Karpas-422 (cell line): ENCODE results near the gene PRKCB. TPM values are rescaled to one million over a fixed set of nuclear protein-coding genes. Genes with fewer than 3 reads are reported as not detected.
"Not testable (repeated sequence)": the region's sequence is repeated elsewhere in the genome, so short reads cannot be mapped to it uniquely, and the experiment has no call there.

Experiments
- DNase-seq: peaks from one replicate; pipeline ENCODE4 v3.0.0-alpha.2; 2015
- H2AFZ ChIP-seq: fragments of 200-600 bp; sonication (generic); 2 replicates; pipeline ENCODE4 v1.6.1; 2014; ENCODE audit warnings: antibody characterized with exemption, low read length, mixed read lengths
- H3K27ac ChIP-seq: fragments of 200-600 bp; sonication (generic); 2 replicates; pipeline ENCODE4 v1.5.1; 2014; ENCODE audit warnings: mild to moderate bottlenecking, low read length, moderate library complexity
- H3K27me3 ChIP-seq: fragments of 200-600 bp; sonication (generic); 2 replicates; pipeline ENCODE4 v1.6.1; 2014; ENCODE audit warnings: low read length, mixed read lengths
- H3K36me3 ChIP-seq: fragments of 200-600 bp; sonication (generic); 2 replicates; pipeline ENCODE4 v1.6.1; 2014; ENCODE audit warnings: low read length, mixed read lengths; ENCODE audit not compliant: insufficient read depth
- H3K4me1 ChIP-seq: fragments of 200-600 bp; sonication (generic); 2 replicates; pipeline ENCODE4 v1.6.1; 2014; ENCODE audit warnings: mild to moderate bottlenecking, low read length, mixed read lengths
- H3K4me2 ChIP-seq: fragments of 200-600 bp; sonication (generic); 2 replicates; pipeline ENCODE4 v1.6.1; 2014; ENCODE audit warnings: low read length, low read depth, mild to moderate bottlenecking; ENCODE audit not compliant: poor library complexity, severe bottlenecking
- H3K4me3 ChIP-seq: fragments of 200-600 bp; sonication (generic); 2 replicates; pipeline ENCODE4 v1.5.1; 2014; ENCODE audit warnings: mild to moderate bottlenecking, antibody characterized with exemption, low read length, mixed read lengths
- H3K79me2 ChIP-seq: fragments of 200-600 bp; sonication (generic); 2 replicates; pipeline ENCODE4 v1.6.1; 2014; ENCODE audit warnings: mild to moderate bottlenecking, low read length, mixed read lengths
- H3K9ac ChIP-seq: fragments of 200-600 bp; sonication (generic); 2 replicates; pipeline ENCODE4 v1.6.0; 2014; ENCODE audit warnings: low read length
- H3K9me2 ChIP-seq: fragments of 200-600 bp; sonication (generic), shearing (Covaris generic); replicated peaks from 2 replicates; pipeline ENCODE4 v1.6.0; 2014; ENCODE audit warnings: mild to moderate bottlenecking, low read length, moderate library complexity; ENCODE audit not compliant: insufficient read depth
- H3K9me3 ChIP-seq: fragments of 300-700, 200-600 bp; sonication (generic); 2 replicates; pipeline ENCODE4 v1.6.1; 2014; ENCODE audit warnings: low read length, mixed read lengths
- H4K20me1 ChIP-seq: fragments of 200-600 bp; sonication (generic); 2 replicates; pipeline ENCODE4 v1.6.1; 2014; ENCODE audit warnings: mild to moderate bottlenecking, antibody characterized with exemption, low read length, low read depth; ENCODE audit not compliant: insufficient read depth
- total RNA-seq: library from RNA; depleted of rRNA; stranded (reverse); fragments of >200 nt; shearing (Covaris generic); gene quantifications from 2 replicates; pipeline ENCODE4 v1.2.3, GENCODE V29; 2014; ENCODE audit warnings: low replicate concordance

The PRKCB gene
- total RNA-seq, 1 experiment from 2014 or later = 21.7 TPM

DNA sequence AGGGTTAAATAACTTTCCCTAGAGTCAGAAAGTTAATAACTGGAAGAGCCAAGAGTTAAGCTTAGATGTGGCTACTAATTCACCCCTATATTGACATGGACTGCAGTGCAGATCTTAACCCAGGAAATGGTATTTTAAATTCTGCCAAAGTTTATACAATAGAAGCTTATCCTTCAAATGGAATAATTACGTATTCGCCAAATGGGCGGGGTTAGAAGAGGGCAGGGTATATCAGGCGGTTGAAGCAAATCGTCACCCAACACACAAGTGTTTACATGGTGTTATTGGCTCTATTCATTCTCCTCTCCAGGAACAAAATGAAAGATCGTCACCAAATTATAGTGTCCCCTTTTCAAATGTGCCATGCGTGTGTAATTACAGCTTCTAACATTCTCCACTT is 182.7 kb downstream of the PRKCB start:
- no peak overlapping the region for H3K27ac ChIP-seq
- H3K4me1 ChIP-seq = peaks cover 33% of the 10 kb centered on the region
- H4K20me1 ChIP-seq = peaks cover 6% of the 10 kb centered on the region; the same call in 1 of the 2 replicates

DNA sequence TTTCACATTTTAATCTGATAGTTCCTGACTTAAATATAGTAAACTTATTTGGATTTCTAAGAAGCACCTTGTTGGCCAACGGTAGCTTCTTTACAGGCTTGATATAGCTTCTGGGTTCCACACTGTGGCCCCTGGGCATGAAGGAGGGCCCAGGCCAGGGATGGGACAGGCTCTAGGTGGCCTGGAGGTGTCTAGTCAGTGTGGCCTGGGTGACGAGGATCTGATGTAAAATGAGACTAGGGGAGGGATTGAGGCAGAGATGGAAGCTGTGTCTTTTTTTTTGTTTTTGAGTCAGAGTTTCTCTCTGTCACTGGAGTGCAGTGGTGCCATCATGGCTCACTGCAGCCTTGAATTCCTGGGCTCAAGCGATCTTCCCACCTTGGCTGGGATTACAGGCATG is 187.0 kb downstream of the PRKCB start:
- peaks cover 10% of the 10 kb centered on the region; the same call in 1 of the 2 replicates for H4K20me1 ChIP-seq
- no peak for DNase-seq
- H3K79me2 ChIP-seq = no peaks in the 10 kb centered on the region
- no peak overlapping the region for H2AFZ ChIP-seq
- H3K9me3 ChIP-seq = no peaks in the 10 kb centered on the region
- H3K4me2 ChIP-seq = no peak overlapping the region
- no peak overlapping the region for H3K4me3 ChIP-seq
- peaks cover 27% of the 10 kb centered on the region for H3K4me1 ChIP-seq
- no peaks in the 10 kb centered on the region for H3K36me3 ChIP-seq
- H3K9me2 ChIP-seq = no peaks in the 10 kb centered on the region
- no peaks in the 10 kb centered on the region for H3K27me3 ChIP-seq
- no peak overlapping the region for H3K9ac ChIP-seq
- H3K27ac ChIP-seq = no peak overlapping the region

More for the DNA sequence above, 182.7 kb downstream of the PRKCB start:
- Histone ChIP-seq H3K4me3 (no peak overlapping the region), H3K9ac (no peak overlapping the region), H3K9me2 (no peaks in the 10 kb centered on the region), H3K4me2 (no peak overlapping the region), H3K27me3 (no peaks in the 10 kb centered on the region), H3K36me3 (no peaks in the 10 kb centered on the region), H2AFZ (no peak overlapping the region), H3K79me2 (no peaks in the 10 kb centered on the region), H3K9me3 (no peaks in the 10 kb centered on the region)
- DNase-seq = no peak

DNA sequence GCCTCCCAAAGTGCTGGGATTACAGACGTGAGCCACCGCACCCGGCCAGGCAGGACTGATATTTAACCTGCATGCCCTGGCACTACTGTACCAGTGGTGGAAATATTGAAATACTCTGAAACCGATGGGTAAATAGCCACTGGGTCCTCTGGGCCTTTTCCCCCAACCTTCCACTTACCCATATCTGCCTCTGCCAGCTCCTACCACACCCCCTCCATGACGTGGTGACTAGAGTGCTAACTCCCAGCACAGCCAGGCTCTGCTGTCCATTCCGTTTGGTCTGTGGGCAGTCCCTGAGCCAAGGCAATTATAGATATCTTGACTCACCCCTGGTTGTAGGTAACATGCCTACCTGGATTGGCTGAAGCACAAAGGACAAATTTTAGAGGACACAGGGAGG is 187.8 kb downstream of the PRKCB start:
- Histone ChIP-seq H2AFZ (no peak overlapping the region), H3K4me1 (peaks cover 27% of the 10 kb centered on the region)

DNA sequence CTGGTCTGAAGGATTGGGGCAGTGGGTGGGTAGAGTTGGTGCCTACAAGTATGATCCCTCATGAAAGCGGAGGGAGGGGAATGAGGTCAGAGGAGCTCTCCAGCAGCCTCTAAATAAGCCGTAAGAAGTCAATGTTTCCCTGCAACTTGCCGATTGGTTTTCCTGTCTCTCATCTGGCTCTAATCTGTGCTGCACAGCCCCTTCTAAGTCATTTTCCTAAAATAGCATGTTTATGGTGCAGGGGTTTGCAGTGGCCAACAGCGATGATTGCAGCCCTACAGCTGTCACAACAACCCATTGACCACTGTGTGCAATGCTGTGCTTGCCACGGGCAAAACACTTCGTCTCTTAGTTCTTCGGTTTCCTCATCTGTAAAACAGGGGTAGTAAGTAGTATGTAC is 189.2 kb downstream of the PRKCB start:
- Histone ChIP-seq H3K4me1 (peaks cover 22% of the 10 kb centered on the region), H3K9me3 (no peaks in the 10 kb centered on the region), H3K4me3 (no peak overlapping the region), H3K9ac (no peak overlapping the region), H3K4me2 (peak overlapping the region; percentile 13), H3K36me3 (no peaks in the 10 kb centered on the region), H3K27ac (no peak overlapping the region), H3K27me3 (no peaks in the 10 kb centered on the region), H3K79me2 (no peaks in the 10 kb centered on the region), H4K20me1 (peaks cover 6% of the 10 kb centered on the region; the same call in 1 of the 2 replicates), H3K9me2 (no peaks in the 10 kb centered on the region), H2AFZ (no peak overlapping the region)
- no peak for DNase-seq

More for the DNA sequence above, 187.8 kb downstream of the PRKCB start:
- no peak overlapping the region for H3K4me2 ChIP-seq
- H3K27ac ChIP-seq = no peak overlapping the region
- no peaks in the 10 kb centered on the region for H3K9me2 ChIP-seq
- H3K36me3 ChIP-seq = no peaks in the 10 kb centered on the region
- no peak overlapping the region for H3K4me3 ChIP-seq
- H3K9me3 ChIP-seq = no peaks in the 10 kb centered on the region
- H4K20me1 ChIP-seq = peaks cover 10% of the 10 kb centered on the region; the same call in 1 of the 2 replicates
- H3K9ac ChIP-seq = no peak overlapping the region
- H3K27me3 ChIP-seq = no peaks in the 10 kb centered on the region
- no peaks in the 10 kb centered on the region for H3K79me2 ChIP-seq
- DNase-seq = no peak

DNA sequence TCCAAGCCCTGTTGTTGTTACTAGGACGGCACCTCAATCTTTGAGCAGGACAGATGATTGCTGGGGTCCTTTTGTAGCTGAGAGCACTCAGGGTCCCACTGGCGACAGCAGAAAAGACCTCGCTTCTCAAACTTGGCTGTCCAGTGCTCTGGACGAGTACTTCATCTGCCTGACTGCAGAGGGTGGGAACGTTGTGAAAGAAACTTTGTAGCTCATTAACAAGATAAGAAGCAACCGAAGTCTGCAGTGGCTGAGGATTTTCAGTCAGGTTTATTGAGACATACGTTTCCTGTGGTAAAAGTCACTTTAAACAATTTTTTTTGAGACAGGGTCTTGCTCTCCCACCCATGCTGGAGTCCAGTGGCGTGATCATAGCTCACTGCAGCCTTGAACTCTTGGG is 191.7 kb downstream of the PRKCB start:
- Histone ChIP-seq H3K4me2 (no peak overlapping the region), H3K4me1 (peaks cover 14% of the 10 kb centered on the region), H3K9me3 (no peaks in the 10 kb centered on the region), H3K27ac (no peak overlapping the region), H3K4me3 (no peak overlapping the region), H2AFZ (no peak overlapping the region), H3K79me2 (no peaks in the 10 kb centered on the region), H3K9ac (no peak overlapping the region), H3K9me2 (no peaks in the 10 kb centered on the region), H3K36me3 (no peaks in the 10 kb centered on the region), H4K20me1 (peaks cover 6% of the 10 kb centered on the region; the same call in 1 of the 2 replicates), H3K27me3 (no peaks in the 10 kb centered on the region)
- no peak for DNase-seq

DNA sequence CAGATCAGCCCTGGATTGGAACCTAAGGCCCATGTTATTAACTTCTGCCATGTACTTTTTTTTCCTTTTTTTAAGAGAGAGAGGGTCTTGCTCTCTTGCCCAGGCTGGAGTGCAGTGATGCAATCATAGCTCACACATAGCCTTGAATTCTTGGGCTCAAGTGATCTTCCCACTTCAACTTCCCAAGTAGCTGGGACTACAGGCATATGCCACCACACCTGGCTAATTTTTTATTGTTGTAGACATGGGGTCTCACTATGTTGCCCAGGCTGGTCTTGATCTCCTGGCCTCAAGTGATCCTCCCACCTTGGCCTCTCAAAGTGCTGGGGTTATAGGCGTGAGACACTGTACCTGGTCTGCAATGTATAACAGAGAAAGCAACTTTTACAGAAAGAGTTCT is 194.1 kb downstream of the PRKCB start:
- not testable (repeated sequence) for H3K27ac ChIP-seq, H3K27me3 ChIP-seq, H3K4me2 ChIP-seq, H3K9ac ChIP-seq, H2AFZ ChIP-seq, H3K9me2 ChIP-seq, H3K4me3 ChIP-seq, H3K36me3 ChIP-seq, H3K79me2 ChIP-seq, H3K9me3 ChIP-seq, H4K20me1 ChIP-seq, DNase-seq
- H3K4me1 ChIP-seq = peaks cover 10% of the 10 kb centered on the region

DNA sequence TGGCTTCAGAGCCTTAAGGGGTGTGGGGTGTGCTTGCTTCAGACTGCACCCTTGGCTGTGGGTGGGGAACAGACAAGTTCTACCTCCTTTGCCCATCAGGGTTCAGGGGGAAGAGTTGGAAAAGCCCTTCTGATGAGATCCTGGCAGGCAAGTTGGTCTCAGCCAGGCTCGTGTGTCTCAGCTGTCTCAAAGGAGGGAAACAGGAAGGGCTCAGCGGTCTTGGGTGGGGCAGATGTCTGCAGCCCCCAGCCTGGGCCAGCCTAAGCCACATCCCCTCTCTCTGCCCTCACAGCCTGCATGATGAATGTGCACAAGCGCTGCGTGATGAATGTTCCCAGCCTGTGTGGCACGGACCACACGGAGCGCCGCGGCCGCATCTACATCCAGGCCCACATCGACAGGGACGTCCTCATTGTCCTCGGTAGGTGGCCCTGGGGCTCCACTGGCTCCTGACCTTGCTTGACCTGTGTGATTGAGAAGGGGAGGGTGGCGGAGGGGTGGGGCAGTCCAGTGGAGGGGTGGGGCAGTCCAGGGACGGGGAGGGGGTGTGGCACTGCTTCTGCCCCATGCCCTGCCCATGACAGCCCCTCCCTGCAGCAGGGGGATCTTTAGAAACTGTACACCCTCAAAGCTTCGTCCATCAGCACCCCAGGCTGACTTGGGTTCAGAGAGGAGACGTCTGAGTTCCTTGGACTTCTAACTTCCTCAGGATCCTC is 199.5 kb downstream of the PRKCB start:
- H3K36me3 ChIP-seq = no peaks in the 10 kb centered on the region

DNA sequence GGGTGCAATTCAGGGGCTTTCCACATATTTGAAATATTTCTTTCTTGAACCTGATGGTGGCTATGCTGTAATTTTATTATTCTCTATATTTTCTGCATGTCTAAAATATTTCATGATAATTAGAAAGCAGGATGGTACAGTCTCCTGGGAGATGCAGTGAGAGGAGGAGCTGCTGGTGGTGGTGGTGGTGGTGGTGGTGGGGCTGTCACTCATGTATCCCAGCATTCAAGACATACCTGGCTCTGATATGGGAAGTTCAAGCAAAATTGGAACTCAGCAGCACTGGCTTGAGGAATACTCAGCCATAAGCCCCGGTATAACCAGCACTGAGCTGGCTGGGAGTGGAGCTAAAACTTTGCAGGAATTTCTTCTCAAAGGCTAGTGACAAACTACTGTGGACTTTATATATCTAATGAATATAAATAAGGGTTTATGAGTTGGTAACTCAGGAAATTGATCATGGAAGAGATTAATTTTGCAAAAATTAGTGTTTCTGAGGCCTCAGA is 200.3 kb downstream of the PRKCB start:
- no peak for DNase-seq
- Histone ChIP-seq H3K27ac (no peak overlapping the region), H3K9ac (no peak overlapping the region), H3K4me1 (no peaks in the 10 kb centered on the region), H3K79me2 (no peaks in the 10 kb centered on the region), H4K20me1 (no peaks in the 10 kb centered on the region), H3K9me2 (no peaks in the 10 kb centered on the region), H3K4me2 (no peak overlapping the region), H3K9me3 (no peaks in the 10 kb centered on the region), H3K36me3 (no peaks in the 10 kb centered on the region), H3K27me3 (no peaks in the 10 kb centered on the region), H3K4me3 (no peak overlapping the region), H2AFZ (no peak overlapping the region)

More for the DNA sequence above, 199.5 kb downstream of the PRKCB start:
- Histone ChIP-seq H3K27ac (no peak overlapping the region), H3K9me2 (no peaks in the 10 kb centered on the region), H2AFZ (no peak overlapping the region), H3K4me2 (no peak overlapping the region), H4K20me1 (no peaks in the 10 kb centered on the region), H3K9ac (no peak overlapping the region), H3K27me3 (no peaks in the 10 kb centered on the region), H3K4me3 (no peak overlapping the region), H3K4me1 (no peaks in the 10 kb centered on the region), H3K9me3 (no peaks in the 10 kb centered on the region), H3K79me2 (no peaks in the 10 kb centered on the region)
- DNase-seq = no peak
